Effector memory CD8-positive, alpha-beta T cell (primary cell): Measurements from ENCODE around the gene PLP1.
A peak's percentile ranks its signal among the peaks of the same experiment; 100 is the strongest.
"Not testable (repeated sequence)": the region's sequence is repeated elsewhere in the genome, so short reads cannot be mapped to it uniquely, and the experiment has no call there.

Experiments used
- ATAC-seq: fragments of 150-1000 bp; cut with Tn5 transposase; replicated peaks from 2 replicates; pipeline ENCODE4 v1.10.0; 2021; ENCODE audit warnings: mild to moderate bottlenecking, moderate library complexity
- DNase-seq, 3 experiments: peaks; one replicate each; pipeline ENCODE4 v3.0.0; 2021
- H3K27ac Mint-ChIP-seq, 2 donors: one replicate each; pipeline ENCODE4 v1.8.0; 2022; ENCODE audit warnings: mild to moderate bottlenecking in 2 of 2, mixed read lengths in 2 of 2, moderate library complexity in 2 of 2
- H3K27me3 Mint-ChIP-seq, 2 donors: one replicate each; pipeline ENCODE4 v1.8.0; 2022; ENCODE audit warnings: mixed read lengths in 2 of 2
- H3K36me3 Mint-ChIP-seq: one replicate; pipeline ENCODE4 v1.8.0; 2022; ENCODE audit warnings: mild to moderate bottlenecking, moderate library complexity, mixed read lengths; ENCODE audit not compliant: insufficient read depth
- H3K4me1 Mint-ChIP-seq, 2 donors: one replicate each; pipeline ENCODE4 v1.8.0; 2022; ENCODE audit warnings: low read depth in 2 of 2, mixed read lengths in 2 of 2
- H3K4me3 Mint-ChIP-seq, 2 donors: one replicate each; pipeline ENCODE4 v1.8.0; 2022; ENCODE audit warnings: mild to moderate bottlenecking in 2 of 2, mixed read lengths in 2 of 2, moderate library complexity in 2 of 2
- H3K9me3 Mint-ChIP-seq, 2 donors: one replicate each; pipeline ENCODE4 v1.8.0; 2022; ENCODE audit warnings: mixed read lengths in 2 of 2

Gene PLP1

DNA sequence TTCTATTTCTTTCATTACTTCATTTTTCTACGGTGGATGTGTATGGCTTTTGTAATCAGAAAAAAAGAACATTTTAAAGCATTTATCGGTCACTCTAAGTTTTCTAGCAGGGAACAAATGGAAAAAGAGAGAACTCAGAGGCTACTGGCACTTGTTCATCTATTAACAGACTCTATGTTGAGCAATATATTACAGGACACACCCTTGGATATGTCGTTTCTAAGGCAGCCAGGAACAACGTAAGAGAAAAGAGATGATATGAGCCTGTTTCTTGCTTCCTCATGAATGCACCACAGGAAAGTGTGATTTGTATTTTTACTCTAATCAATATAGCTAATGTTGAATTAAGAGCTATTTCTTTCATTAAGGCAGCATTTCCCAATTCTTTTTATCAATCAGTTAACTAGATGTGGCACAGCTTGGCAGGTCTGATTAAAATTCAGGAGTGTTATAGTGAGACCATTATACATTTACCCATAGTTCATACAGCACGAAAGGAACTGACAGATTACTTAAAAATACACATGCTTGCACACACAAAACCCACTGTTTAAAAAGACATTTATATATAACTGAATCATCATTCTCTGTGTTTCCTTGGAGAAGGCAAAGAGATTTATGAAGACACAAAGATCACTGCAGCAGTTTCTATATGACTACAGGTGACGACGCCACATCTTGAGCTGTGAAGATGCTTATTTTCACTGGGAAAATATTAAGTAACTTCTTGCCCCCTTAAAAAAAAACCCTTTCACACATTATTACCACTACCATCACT lies 42.4 kb downstream of the PLP1 start:
- Mint-ChIP-seq H3K4me1 (no peaks in the 10 kb centered on the region), H3K27ac (no peak overlapping the region), H3K4me3 (no peak overlapping the region), H3K36me3 (no peaks in the 10 kb centered on the region), H3K9me3 (no peaks in the 10 kb centered on the region), H3K27me3 (peaks cover 8 to 19% of the 10 kb centered on the region in 2 donors)
- no peak for ATAC-seq
- no peak for DNase-seq

DNA sequence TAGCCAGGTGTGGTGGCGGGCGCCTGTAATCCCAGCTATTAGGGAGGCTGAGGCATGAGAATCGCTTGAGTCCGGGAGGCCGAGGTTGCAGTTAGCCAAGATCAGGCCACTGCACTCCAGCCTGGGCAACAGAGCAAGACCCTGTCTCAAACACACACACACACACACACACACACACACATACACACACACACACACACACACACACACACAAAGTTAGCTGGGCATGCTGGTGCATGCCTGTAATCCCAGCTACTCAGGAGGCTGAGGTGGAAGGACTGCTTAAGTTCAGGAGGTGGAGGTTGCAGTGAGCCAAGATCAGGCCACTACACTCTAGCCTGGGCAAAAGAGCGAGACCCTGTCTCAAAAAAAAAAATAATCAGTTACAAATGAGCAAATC lies 44.2 kb downstream of the PLP1 start:
- not testable (repeated sequence) for H3K4me1 Mint-ChIP-seq, H3K27ac Mint-ChIP-seq, H3K27me3 Mint-ChIP-seq, DNase-seq, ATAC-seq, H3K4me3 Mint-ChIP-seq, H3K9me3 Mint-ChIP-seq, H3K36me3 Mint-ChIP-seq

DNA sequence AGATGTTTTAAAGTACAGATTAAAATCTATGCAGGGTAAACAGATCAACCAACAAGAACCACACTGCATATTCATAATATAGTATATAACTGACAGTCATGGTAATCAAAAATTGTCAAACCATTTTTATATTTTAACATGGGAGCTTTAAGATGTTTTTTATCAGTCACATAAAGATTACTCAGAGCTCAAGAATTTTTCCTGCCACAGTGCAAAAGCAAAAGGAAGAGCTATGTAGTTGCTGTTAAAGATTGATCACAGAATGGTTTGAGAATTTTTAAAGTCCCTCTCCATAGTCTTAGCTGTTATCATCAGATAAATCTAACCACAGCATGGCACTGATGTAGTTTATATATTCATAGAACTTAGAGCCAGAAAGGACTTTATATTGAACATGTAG lies 47.0 kb downstream of the PLP1 start:
- H3K4me1 Mint-ChIP-seq, result no peaks in the 10 kb centered on the region
- no peak overlapping the region for H3K4me3 Mint-ChIP-seq
- H3K27ac Mint-ChIP-seq, result no peak overlapping the region
- H3K9me3 Mint-ChIP-seq, result no peaks in the 10 kb centered on the region
- ATAC-seq, result no peak
- no peaks in the 10 kb centered on the region for H3K27me3 Mint-ChIP-seq
- no peak for DNase-seq
- no peaks in the 10 kb centered on the region for H3K36me3 Mint-ChIP-seq

DNA sequence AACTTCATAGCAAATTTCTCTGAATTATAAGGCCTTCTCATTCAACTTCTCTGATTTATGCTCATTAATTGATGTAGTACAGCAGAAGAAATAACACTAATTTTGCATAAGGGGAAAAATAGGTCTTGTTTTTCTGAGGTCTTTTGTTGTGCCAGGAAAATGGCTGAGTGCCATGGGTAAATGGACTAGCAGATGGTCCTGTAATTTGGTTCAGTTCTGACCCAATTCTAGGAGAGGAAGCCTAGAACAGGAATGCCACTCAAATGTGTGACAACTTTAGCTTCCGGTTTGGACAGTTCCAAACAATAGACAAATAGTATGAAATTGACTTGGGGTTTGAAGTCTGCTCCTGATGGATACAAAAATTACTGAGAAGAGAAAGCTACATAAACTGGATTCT lies 49.2 kb downstream of the PLP1 start:
- ATAC-seq, result no peak
- no peak for DNase-seq
- Mint-ChIP-seq H3K9me3 (no peaks in the 10 kb centered on the region), H3K4me3 (no peak overlapping the region), H3K36me3 (no peaks in the 10 kb centered on the region), H3K27ac (no peak overlapping the region), H3K27me3 (peaks cover 6 to 7% of the 10 kb centered on the region in 2 donors), H3K4me1 (peaks cover 0 to 2% of the 10 kb centered on the region in 2 donors)

DNA sequence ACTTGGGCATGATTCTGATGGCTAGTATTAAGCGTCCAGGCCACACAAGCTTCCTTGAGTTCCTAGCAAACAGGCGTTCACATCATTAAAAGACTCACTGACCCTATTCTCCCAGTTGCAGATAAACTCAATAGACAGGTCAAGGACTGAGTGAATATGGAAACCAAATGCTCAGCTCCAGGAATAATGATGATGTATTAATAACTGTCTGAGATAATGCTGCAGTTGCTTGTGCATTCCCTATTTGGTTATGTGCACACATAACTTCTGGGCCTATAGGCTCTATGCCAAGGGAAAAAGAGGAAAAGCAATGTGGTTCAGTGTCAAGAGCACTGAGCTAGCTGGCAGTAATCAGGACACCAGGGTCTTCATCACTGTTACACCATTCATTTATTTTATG lies 51.9 kb downstream of the PLP1 start:
- Mint-ChIP-seq H3K27me3 (peaks cover 20 to 25% of the 10 kb centered on the region in 2 donors), H3K9me3 (no peaks in the 10 kb centered on the region), H3K4me1 (peaks cover 5 to 6% of the 10 kb centered on the region in 2 donors)

GRCh38 chrX:103830848-103831247 lies 54.2 kb downstream of the PLP1 start:
- Mint-ChIP-seq H3K4me3 (peak overlapping the region in 1 of 2 donors; percentile 18), H3K36me3 (no peaks in the 10 kb centered on the region), H3K27ac (no peak overlapping the region), H3K27me3 (peaks cover 27 to 32% of the 10 kb centered on the region in 2 donors), H3K4me1 (peaks cover 5 to 6% of the 10 kb centered on the region in 2 donors), H3K9me3 (no peaks in the 10 kb centered on the region)
- DNase-seq (no peak), ATAC-seq (no peak)

More for the DNA sequence above, 51.9 kb downstream of the PLP1 start:
- H3K27ac Mint-ChIP-seq, result no peak overlapping the region
- no peaks in the 10 kb centered on the region for H3K36me3 Mint-ChIP-seq
- no peak for DNase-seq
- H3K4me3 Mint-ChIP-seq, result no peak overlapping the region
- no peak for ATAC-seq

- no peak overlapping the region for H3K27ac Mint-ChIP-seq
- H3K27me3 Mint-ChIP-seq, result peaks cover 27 to 32% of the 10 kb centered on the region in 2 donors
- H3K4me1 Mint-ChIP-seq, result peaks cover 5 to 6% of the 10 kb centered on the region in 2 donors
- no peaks in the 10 kb centered on the region for H3K9me3 Mint-ChIP-seq
- peak overlapping the region; percentile 85 to 91 for H3K4me3 Mint-ChIP-seq
- peak in 1 of 3 experiments; percentile 24 for DNase-seq
- no peaks in the 10 kb centered on the region for H3K36me3 Mint-ChIP-seq
- ATAC-seq, result no peak
Observed at GRCh38 chrX:103831342-103831802, 54.7 kb downstream of the PLP1 start.

DNA sequence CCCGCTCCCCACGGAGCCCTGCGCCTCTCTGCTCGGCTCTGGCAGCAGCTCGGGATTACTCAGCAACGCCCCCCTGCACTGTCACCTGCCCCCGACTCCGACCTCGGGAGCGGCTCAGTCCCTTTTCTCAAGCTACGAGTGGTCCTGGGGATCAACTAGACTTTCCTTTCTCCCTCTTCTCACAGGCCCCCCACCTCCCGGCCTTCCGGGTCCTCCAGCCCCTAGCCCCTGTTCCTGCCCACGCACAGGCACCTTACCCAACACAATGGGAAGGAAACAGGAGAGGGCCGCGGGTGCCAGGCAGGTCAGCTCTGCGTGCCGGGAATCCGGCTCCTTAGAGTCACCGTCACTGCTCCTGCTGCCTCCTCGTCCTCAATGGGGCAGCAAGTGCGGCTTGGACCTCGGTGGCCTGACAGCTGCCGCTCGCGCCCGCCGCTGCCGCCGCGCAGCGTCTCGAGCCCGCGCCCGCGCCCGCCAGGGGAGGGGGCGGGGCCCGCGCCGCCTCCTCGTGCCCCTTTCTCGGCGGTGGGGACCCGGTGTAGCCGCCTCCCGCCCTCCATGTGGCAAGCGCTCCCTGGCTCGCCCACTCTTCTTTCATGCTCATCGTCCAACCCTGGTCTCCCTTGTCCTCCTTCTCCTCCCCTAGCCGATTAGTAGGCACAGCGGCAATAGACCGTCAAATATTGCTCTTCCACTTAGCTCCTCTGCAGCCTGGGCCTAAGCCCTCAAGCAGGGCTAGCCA lies 55.3 kb downstream of the PLP1 start, which contains the start of gene RAB9B:
TSS of gene RAB9B (minus strand) at position 455 of the 742 bp plus-strand sequence. CDS start 6,473 bp downstream, outside the sequence.
- Mint-ChIP-seq H3K4me1 (peaks cover 5 to 6% of the 10 kb centered on the region in 2 donors), H3K27me3 (peaks cover 27 to 32% of the 10 kb centered on the region in 2 donors), H3K36me3 (no peaks in the 10 kb centered on the region), H3K9me3 (no peaks in the 10 kb centered on the region), H3K4me3 (peak within 1 kb of the TSS; percentile 85 to 91), H3K27ac (peak within 1 kb of the TSS; percentile 5 to 63)
- ATAC-seq, result peak; percentile 76
- peak; percentile 1 to 11 (median 8) for DNase-seq

DNA sequence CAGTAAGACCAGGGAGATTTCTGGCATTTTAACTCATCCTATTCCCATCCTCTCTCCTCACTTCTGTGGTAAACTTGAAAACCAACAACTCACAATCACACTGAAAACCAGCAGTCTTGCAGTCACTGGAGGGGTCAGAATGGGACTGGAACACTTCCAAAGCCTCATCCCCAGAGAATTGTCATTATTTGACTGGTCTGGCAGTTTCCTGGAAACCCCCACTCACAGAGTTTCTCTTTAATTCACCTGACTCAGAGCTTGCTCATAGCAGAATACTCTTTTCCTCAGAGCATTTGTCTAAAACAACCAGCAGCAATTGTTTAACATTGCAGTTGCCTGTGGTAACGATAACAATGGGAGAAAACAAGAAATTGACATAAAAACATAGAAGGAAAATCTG lies 62.8 kb downstream of the PLP1 start:
- no peaks in the 10 kb centered on the region for H3K36me3 Mint-ChIP-seq
- DNase-seq, result no peak
- H3K9me3 Mint-ChIP-seq, result no peaks in the 10 kb centered on the region
- ATAC-seq, result no peak
- no peak overlapping the region for H3K4me3 Mint-ChIP-seq
- no peak overlapping the region for H3K27ac Mint-ChIP-seq
- peaks cover 3 to 4% of the 10 kb centered on the region in 2 donors for H3K27me3 Mint-ChIP-seq
- no peaks in the 10 kb centered on the region for H3K4me1 Mint-ChIP-seq
